SIG-M5 treated with dmso at 0.1 percent for 504 hours (cell line): ENCODE data around the gene NPAS4.
"Not testable (repeated sequence)": the region's sequence is repeated elsewhere in the genome, so short reads cannot be mapped to it uniquely, and the experiment has no call there.

Experiments used
- DNase-seq: peaks from one replicate; lab custom pipeline; 2025; ENCODE audit not compliant: unreplicated experiment; lab: John Stamatoyannopoulos, UW

The NPAS4 gene

GRCh38 chr11:66420671-66421476 lies at the start of gene NPAS4:
TSS of gene NPAS4 (plus strand) at chr11:66421035. CDS start at chr11:66421180, 145 bp downstream.
- no peak for DNase-seq

GRCh38 chr11:66371627-66372415 lies 49.0 kb upstream of the NPAS4 start, which contains the start of gene SLC29A2:
TSS of gene SLC29A2 (minus strand) at chr11:66371760. CDS start at chr11:66371591, 169 bp downstream.
- DNase-seq, result peak; percentile 83

- no peak for DNase-seq
Measured at GRCh38 chr11:66373265-66373664, 47.6 kb upstream of the NPAS4 start.

GRCh38 chr11:66373690-66374287 lies 47.0 kb upstream of the NPAS4 start:
- DNase-seq, result not testable (repeated sequence)

GRCh38 chr11:66380264-66380663 lies 40.6 kb upstream of the NPAS4 start:
- not testable (repeated sequence) for DNase-seq

GRCh38 chr11:66384316-66384715 lies 36.5 kb upstream of the NPAS4 start:
- DNase-seq, result not testable (repeated sequence)

GRCh38 chr11:66386171-66387069 lies 34.4 kb upstream of the NPAS4 start:
- DNase-seq, result peak; percentile 80

GRCh38 chr11:66388780-66389386 lies 32.0 kb upstream of the NPAS4 start:
- peak; percentile 76 for DNase-seq

- no peak for DNase-seq
Measured at GRCh38 chr11:66391322-66391721, 29.5 kb upstream of the NPAS4 start.

GRCh38 chr11:66393954-66394353 lies 26.9 kb upstream of the NPAS4 start:
- no peak for DNase-seq

- no peak for DNase-seq
Measured at GRCh38 chr11:66407651-66408050, 13.2 kb upstream of the NPAS4 start.

- peak; percentile 92 for DNase-seq
Measured at GRCh38 chr11:66408488-66409214, 12.2 kb upstream of the NPAS4 start.

GRCh38 chr11:66409226-66409625 lies 11.6 kb upstream of the NPAS4 start:
- DNase-seq, result no peak

- DNase-seq, result no peak
Measured at GRCh38 chr11:66410191-66410590, 10.6 kb upstream of the NPAS4 start.

GRCh38 chr11:66411323-66411722 lies 9.5 kb upstream of the NPAS4 start:
- DNase-seq, result no peak

GRCh38 chr11:66412110-66412509 lies 8.7 kb upstream of the NPAS4 start:
- DNase-seq, result no peak

- DNase-seq, result no peak
Measured at GRCh38 chr11:66413167-66413566, 7.7 kb upstream of the NPAS4 start.

GRCh38 chr11:66414120-66414934 lies 6.5 kb upstream of the NPAS4 start:
- no peak for DNase-seq

GRCh38 chr11:66415423-66415822 lies 5.4 kb upstream of the NPAS4 start:
- DNase-seq, result no peak
